K562 (cell line): ENCODE data around the gene CLSTN1. TPM values are rescaled to one million over a fixed set of nuclear protein-coding genes. Genes with fewer than 3 reads are reported as not detected.

Experiments
- ATAC-seq: fragments of 200-7000 bp; cut with Tn5 transposase; 3 replicates; pipeline ENCODE4 v1.9.1; 2020; ENCODE audit warnings: moderate library complexity
- BruUV-seq: library from RNA; stranded (reverse); fragments of 400-500 nt; replicated peaks from 2 replicates; lab custom pipeline; 2021; lab: Mats Ljungman, UMichigan
- CTCF ChIA-PET: fragments of 300-600 bp; formaldehyde crosslinking; extraction: SDS; loops from one replicate; lab custom pipeline; 2021; ENCODE audit warnings: low intra/inter-chr PET ratio; lab: Yijun Ruan, JAX
- POLR2A ChIA-PET: fragments of 300-600, 350-650 bp; sonication (Branson Sonifier 250); formaldehyde crosslinking; extraction: SDS; loops from one replicate; lab custom pipeline; 2021; ENCODE audit warnings: antibody characterized with exemption, inconsistent platforms; lab: Yijun Ruan, JAX
- DNase-seq, 4 experiments: peaks; one replicate each; pipeline versions ENCODE4 v3.0.0 to v3.0.0-alpha.2; 2011 to 2018; ENCODE audit warnings: low spot score in 3 of 4, mixed read lengths in 3 of 4; ENCODE audit errors: extremely low read depth in 1 of 4
- FAIRE-seq: peaks from 2 replicates; lab custom pipeline; 2011; peaks lifted over from hg19 to GRCh38; lab: Jason Lieb, UNC
- H2AFZ ChIP-seq: 2 replicates; pipeline ENCODE4 v1.6.0; 2011; ENCODE audit warnings: low read depth, low read length, control low read depth, inconsistent platforms
- H3K27ac ChIP-seq: fragments of 200-600 bp; 3 replicates; pipeline ENCODE4 v1.8.0; 2011; ENCODE audit warnings: low read depth, mild to moderate bottlenecking, control low read depth, inconsistent platforms, low read length, moderate library complexity, mixed read lengths; ENCODE audit errors: extremely low read depth
- H3K27me3 ChIP-seq, 2 experiments: fragments of 300-600 bp in 1 of 2; 2 replicates in 1 of 2; 3 replicates in 1 of 2; pipeline versions ENCODE4 v1.6.0 to v1.8.0; 2011; ENCODE audit warnings: inconsistent platforms in 2 of 2, low read length in 2 of 2, mild to moderate bottlenecking in 1 of 2, mixed read lengths in 1 of 2, moderate library complexity in 1 of 2; ENCODE audit not compliant: control insufficient read depth in 2 of 2, insufficient read depth in 2 of 2
- H3K36me3 ChIP-seq: fragments of 300-600 bp; 3 replicates; pipeline ENCODE4 v1.8.0; 2011; ENCODE audit warnings: mild to moderate bottlenecking, low read length, inconsistent platforms; ENCODE audit not compliant: control insufficient read depth, insufficient read depth
- H3K4me1 ChIP-seq, 2 experiments: fragments of 200-600 bp in 1 of 2; replicated peaks in 1 of 2; 2 replicates in 1 of 2; 3 replicates in 1 of 2; pipeline versions ENCODE4 v1.5.1 to v1.8.0; 2011; ENCODE audit warnings: inconsistent platforms in 2 of 2, low read length in 2 of 2, mild to moderate bottlenecking in 1 of 2, mixed read lengths in 1 of 2, moderate library complexity in 1 of 2; ENCODE audit not compliant: control insufficient read depth in 2 of 2, insufficient read depth in 2 of 2
- H3K4me2 ChIP-seq: 2 replicates; pipeline ENCODE4 v1.6.1; 2011; ENCODE audit warnings: low read length, control low read depth, inconsistent platforms, mixed read lengths; ENCODE audit not compliant: insufficient read depth
- H3K4me3 ChIP-seq: fragments of 200-600 bp; sonication (generic), shearing (Covaris generic); 2 replicates; pipeline ENCODE4 v1.5.1; 2016; ENCODE audit warnings: control low read depth, inconsistent platforms
- H3K79me2 ChIP-seq: fragments of 200-600 bp; 3 replicates; pipeline ENCODE4 v1.8.0; 2011; ENCODE audit warnings: low read length, inconsistent platforms; ENCODE audit not compliant: control insufficient read depth, insufficient read depth
- H3K9ac ChIP-seq, 2 experiments: 2 replicates each; pipeline versions ENCODE4 v1.6.0 to v1.6.1; 2011; ENCODE audit warnings: low read depth in 2 of 2, low read length in 2 of 2, control low read depth in 1 of 2, inconsistent platforms in 1 of 2, mild to moderate bottlenecking in 1 of 2, mixed read lengths in 1 of 2; ENCODE audit not compliant: insufficient read depth in 1 of 2
- H3K9me1 ChIP-seq: one replicate; pipeline ENCODE4 v1.6.0; 2011; ENCODE audit warnings: inconsistent platforms, mild to moderate bottlenecking, low read length, moderate library complexity; ENCODE audit not compliant: control insufficient read depth, insufficient read depth
- H3K9me3 ChIP-seq: replicated peaks from 2 replicates; pipeline ENCODE4 v1.5.1; 2011; ENCODE audit warnings: low read depth, low read length, inconsistent platforms; ENCODE audit not compliant: control insufficient read depth, insufficient read depth
- H4K20me1 ChIP-seq: replicated peaks from 2 replicates; pipeline ENCODE4 v1.6.1; 2011; ENCODE audit warnings: low read length, inconsistent platforms, mixed read lengths; ENCODE audit not compliant: control insufficient read depth, insufficient read depth
- HMG20B ChIP-seq: fragments of 250-450 bp; sonication (Bioruptor Pico); IDR thresholded peaks from 2 replicates; pipeline ENCODE4 v1.5.0; 2021; ENCODE audit warnings: mild to moderate bottlenecking
- MECOM ChIP-seq: fragments of 250-450 bp; sonication (Bioruptor Pico); IDR thresholded peaks from 2 replicates; pipeline ENCODE4 v1.8.0; 2022; ENCODE audit warnings: inconsistent platforms
- MYC ChIP-seq, 2 experiments: fragments of 250-450 bp in 1 of 2; sonication (Bioruptor Pico) in 1 of 2; IDR thresholded peaks; 2 replicates each; pipeline versions ENCODE4 v1.5.1 to v1.6.1; 2012 to 2021; ENCODE audit warnings: low read depth in 2 of 2, borderline replicate concordance in 1 of 2, improper control_type of control experiment in 1 of 2, low read length in 1 of 2, mild to moderate bottlenecking in 1 of 2, moderate library complexity in 1 of 2
- NCOA1 ChIP-seq: fragments of 450-650 bp; IDR thresholded peaks from 2 replicates; pipeline ENCODE4 v1.6.1; 2016; ENCODE audit warnings: low read depth
- POLR2H ChIP-seq: IDR thresholded peaks from 2 replicates; pipeline ENCODE4 v1.6.1; 2016; ENCODE audit warnings: missing genetic modification characterization, low read depth, mild to moderate bottlenecking, control low read depth, missing compliant biosample characterization, moderate library complexity
- WHSC1 ChIP-seq: IDR thresholded peaks from one replicate; pipeline ENCODE4 v1.6.1; 2012; ENCODE audit warnings: low read length, control low read depth, inconsistent platforms
- ZFP1 ChIP-seq: fragments of 450-650 bp; formaldehyde crosslinking; IDR thresholded peaks from 2 replicates; pipeline ENCODE4 v1.4.0; 2020; ENCODE audit warnings: mild to moderate bottlenecking, mixed read lengths
- ZNF3 ChIP-seq: fragments of 250-450 bp; sonication (Bioruptor Pico); IDR thresholded peaks from 2 replicates; pipeline ENCODE4 v1.5.0; 2021; ENCODE audit warnings: mild to moderate bottlenecking, moderate library complexity
- ZNF324 ChIP-seq: fragments of 250-450 bp; sonication (Bioruptor Pico); IDR thresholded peaks from 2 replicates; pipeline ENCODE4 v1.4.0; 2020; ENCODE audit warnings: mild to moderate bottlenecking
- ZNF431 ChIP-seq: sonication (generic); formaldehyde crosslinking; IDR thresholded peaks from 2 replicates; pipeline ENCODE4 v1.8.0; 2022; ENCODE audit warnings: mild to moderate bottlenecking, missing genetic modification reagents
- WGBS: fragments of 100-300 bp; shearing (Covaris generic); methylation state at CpG from one replicate; pipeline ENCODE4 v1.1.6; 2016; ENCODE audit warnings: low coverage, mixed read lengths; ENCODE audit not compliant: insufficient coverage; ENCODE audit errors: missing lambda C conversion rate; 5-methylcytosine and 5-hydroxymethylcytosine counted together
- in situ Hi-C: fragments of 300-500 bp; cut with MboI; formaldehyde crosslinking; loops from 4 replicates; pipeline ENCODE4 v1.15.0; 2018; ENCODE audit warnings: inconsistent platforms, mixed read lengths
- intact Hi-C: fragments of 100-400 bp; cut with micrococcal nuclease; formaldehyde crosslinking; loops from 2 replicates; pipeline ENCODE4 v1.14.2; 2022
- polyA plus RNA-seq, 8 experiments: library from polyadenylated mRNA; depleted of rRNA in 4 of 8; stranded (reverse) in 5 of 8; unstranded in 3 of 8; fragments of >200 nt; fragmentation: Nextera tagmentation in 2 of 8; fragmentation: Illumina TruSeq in 1 of 8; extraction: Ambion mirVana in 2 of 8; extraction: Trizol in 1 of 8; gene quantifications; 2 replicates each; pipeline versions ENCODE4 v1.2.1 to v1.2.3, GENCODE V29; 2011 to 2014; ENCODE audit warnings: inconsistent platforms in 1 of 8, missing spikeins in 1 of 8
- total RNA-seq, 7 experiments: library from RNA; depleted of rRNA in 6 of 7; stranded (reverse); fragments of >200 nt in 6 of 7; fragmentation: Illumina TruSeq in 2 of 7; extraction: Trizol in 2 of 7; gene quantifications; 2 replicates each; pipeline versions ENCODE4 v1.2.1 to v1.2.3, GENCODE V29; 2011 to 2021; ENCODE audit warnings: low replicate concordance in 1 of 7

Gene CLSTN1
- total and polyA plus RNA-seq, 9 of the 15 experiments (the other 6 are each of a cell fraction or from before 2014, with no cell fraction given) = 1.1 to 32.5 (median 13.3) TPM

DNA sequence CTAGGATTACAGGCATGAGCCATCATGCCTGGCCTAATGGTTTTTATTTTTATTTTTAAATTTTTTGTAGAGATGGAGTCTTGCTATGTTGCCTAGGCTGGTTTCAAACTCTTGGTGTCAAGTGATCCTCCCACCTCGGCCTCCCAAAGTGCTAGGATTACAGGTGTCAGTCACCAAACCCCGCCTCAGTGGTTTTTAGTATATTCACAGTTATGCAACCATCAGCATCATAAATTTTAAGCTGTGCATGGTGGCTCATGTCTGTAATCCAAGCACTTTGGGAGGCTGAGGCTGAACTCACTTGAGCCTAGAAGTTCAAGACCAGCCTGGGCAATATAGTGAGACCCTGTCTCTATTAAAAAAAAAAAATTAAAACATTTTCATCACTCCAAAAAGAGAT is 143.7 kb downstream of the CLSTN1 start:
- Histone ChIP-seq H3K4me3 (no peak overlapping the region), H3K9me1 (no peaks in the 10 kb centered on the region), H3K4me2 (no peak overlapping the region), H3K9me3 (no peaks in the 10 kb centered on the region), H3K4me1 (peaks cover 0 to 15% of the 10 kb centered on the region in 2 experiments; a peak in 3 of 5 replicates), H3K27ac (no peak overlapping the region), H3K9ac (no peak overlapping the region), H3K36me3 (peaks cover 9% of the 10 kb centered on the region; the same call in 1 of the 3 replicates), H3K27me3 (no peaks in the 10 kb centered on the region), H3K79me2 (no peaks in the 10 kb centered on the region), H2AFZ (no peak overlapping the region), H4K20me1 (no peaks in the 10 kb centered on the region; the same call in none of the 2 replicates)
- POLR2A ChIA-PET = interaction anchor here (0.6 kb wide), 1 partner anchor 37 kb away, joined by 3 read pairs; no protein-coding TSS in a partner anchor
- intact Hi-C loops = no loop called here
- DNase-seq = no peak
- BruUV-seq = no TSS peak
- in situ Hi-C loops = no loop called here
- TF ChIP-seq WHSC1 (no peak), POLR2H (tag) (no peak), ZNF324 (CRISPR knock-in tag) (no peak), NCOA1 (no peak), ZFP1 (CRISPR knock-in tag) (no peak), MECOM (CRISPR knock-in tag) (no peak), MYC (IDR thresholded peaks at IDR 0.05; ENCODE audit: low read depth, low read length) (no peak), MYC (CRISPR knock-in tag; IDR thresholded peaks at IDR 0.05; ENCODE audit: borderline replicate concordance, low read depth) (no peak), ZNF3 (CRISPR knock-in tag) (no peak), HMG20B (CRISPR knock-in tag) (no peak), ZNF431 (no peak)
- ATAC-seq = no peak
- no peak for FAIRE-seq
- 71% methylated on average over 2 of the region's 2 CpGs for WGBS
- CTCF ChIA-PET = no interaction called here

Other genes with a start within 250 kb of the CLSTN1 start
- gene TMEM201, start 235.1 kb downstream of the CLSTN1 start, total RNA-seq (2014; rRNA removed) = 9.0 and 16.5 TPM in 2 replicates
- 1.9 and 3.0 TPM in 2 replicates for gene TMEM201, start 235.1 kb downstream of the CLSTN1 start, total RNA-seq (2014; rRNA removed; fragmentation: Illumina TruSeq; extraction: Trizol)
- gene TMEM201, start 235.1 kb downstream of the CLSTN1 start, total RNA-seq (2015; rRNA removed; fragmentation: Illumina TruSeq; extraction: Trizol) = 7.4 and 9.0 TPM in 2 replicates
- gene TMEM201, start 235.1 kb downstream of the CLSTN1 start, total RNA-seq (2021) = 48.8 and 51.3 TPM in 2 replicates
- gene TMEM201, start 235.1 kb downstream of the CLSTN1 start, polyA plus RNA-seq (2011; rRNA removed) = 2.3 and 3.9 TPM in 2 replicates
- gene TMEM201, start 235.1 kb downstream of the CLSTN1 start, polyA plus RNA-seq (2014; fragmentation: Illumina TruSeq; extraction: Trizol) = 10.3 and 24.1 TPM in 2 replicates
- under 1 TPM; 0.42 to 0.46 TPM for gene TMEM201, start 235.1 kb downstream of the CLSTN1 start, polyA plus RNA-seq (2014; fragmentation: Nextera tagmentation; extraction: Ambion mirVana)
- 14.7 and 15.4 TPM in 2 replicates for gene TMEM201, start 235.1 kb downstream of the CLSTN1 start, polyA plus RNA-seq (2014; rRNA removed)
- gene PIK3CD, start 172.2 kb downstream of the CLSTN1 start, total RNA-seq (2014; rRNA removed) = 7.4 and 15.2 TPM in 2 replicates
- 4.4 and 5.1 TPM in 2 replicates for gene PIK3CD, start 172.2 kb downstream of the CLSTN1 start, total RNA-seq (2014; rRNA removed; fragmentation: Illumina TruSeq; extraction: Trizol)
- 7.2 and 8.2 TPM in 2 replicates for gene PIK3CD, start 172.2 kb downstream of the CLSTN1 start, total RNA-seq (2015; rRNA removed; fragmentation: Illumina TruSeq; extraction: Trizol)
- gene PIK3CD, start 172.2 kb downstream of the CLSTN1 start, total RNA-seq (2021) = 19.5 and 20.8 TPM in 2 replicates
- gene PIK3CD, start 172.2 kb downstream of the CLSTN1 start, polyA plus RNA-seq (2011; rRNA removed) = 5.6 and 14.8 TPM in 2 replicates
- 9.5 and 12.5 TPM in 2 replicates for gene PIK3CD, start 172.2 kb downstream of the CLSTN1 start, polyA plus RNA-seq (2014; fragmentation: Illumina TruSeq; extraction: Trizol)
- gene PIK3CD, start 172.2 kb downstream of the CLSTN1 start, polyA plus RNA-seq (2014; fragmentation: Nextera tagmentation; extraction: Ambion mirVana) = 1 to 10 TPM; 1.8 to 2.0 TPM
- 10.8 and 11.1 TPM in 2 replicates for gene PIK3CD, start 172.2 kb downstream of the CLSTN1 start, polyA plus RNA-seq (2014; rRNA removed)
- 27.6 and 30.0 TPM in 2 replicates for gene CTNNBIP1, start 86.3 kb upstream of the CLSTN1 start, total RNA-seq (2014; rRNA removed)
- gene CTNNBIP1, start 86.3 kb upstream of the CLSTN1 start, total RNA-seq (2014; rRNA removed; fragmentation: Illumina TruSeq; extraction: Trizol) = 6.9 and 11.5 TPM in 2 replicates
- 12.3 and 14.7 TPM in 2 replicates for gene CTNNBIP1, start 86.3 kb upstream of the CLSTN1 start, total RNA-seq (2015; rRNA removed; fragmentation: Illumina TruSeq; extraction: Trizol)
- 26.3 and 27.1 TPM in 2 replicates for gene CTNNBIP1, start 86.3 kb upstream of the CLSTN1 start, total RNA-seq (2021)
- 29.2 and 37.0 TPM in 2 replicates for gene CTNNBIP1, start 86.3 kb upstream of the CLSTN1 start, polyA plus RNA-seq (2011; rRNA removed)
- gene CTNNBIP1, start 86.3 kb upstream of the CLSTN1 start, polyA plus RNA-seq (2014; fragmentation: Illumina TruSeq; extraction: Trizol) = 10.1 and 10.2 TPM in 2 replicates
- under 1 TPM; 0.65 to 0.78 TPM for gene CTNNBIP1, start 86.3 kb upstream of the CLSTN1 start, polyA plus RNA-seq (2014; fragmentation: Nextera tagmentation; extraction: Ambion mirVana)
- gene CTNNBIP1, start 86.3 kb upstream of the CLSTN1 start, polyA plus RNA-seq (2014; rRNA removed) = 17.5 and 28.5 TPM in 2 replicates
- gene LZIC, start 119.4 kb upstream of the CLSTN1 start, total RNA-seq (2014; rRNA removed) = 32.9 and 36.0 TPM in 2 replicates
- 76.8 and 90.6 TPM in 2 replicates for gene LZIC, start 119.4 kb upstream of the CLSTN1 start, total RNA-seq (2014; rRNA removed; fragmentation: Illumina TruSeq; extraction: Trizol)
- gene LZIC, start 119.4 kb upstream of the CLSTN1 start, total RNA-seq (2015; rRNA removed; fragmentation: Illumina TruSeq; extraction: Trizol) = 67.1 and 71.3 TPM in 2 replicates
- gene LZIC, start 119.4 kb upstream of the CLSTN1 start, total RNA-seq (2021) = 46.7 and 51.4 TPM in 2 replicates
- 27.4 and 34.4 TPM in 2 replicates for gene LZIC, start 119.4 kb upstream of the CLSTN1 start, polyA plus RNA-seq (2011; rRNA removed)
- gene LZIC, start 119.4 kb upstream of the CLSTN1 start, polyA plus RNA-seq (2014; fragmentation: Illumina TruSeq; extraction: Trizol) = 55.6 and 61.7 TPM in 2 replicates
- 100 to 1,000 TPM; 101 to 109 TPM for gene LZIC, start 119.4 kb upstream of the CLSTN1 start, polyA plus RNA-seq (2014; fragmentation: Nextera tagmentation; extraction: Ambion mirVana)
- gene LZIC, start 119.4 kb upstream of the CLSTN1 start, polyA plus RNA-seq (2014; rRNA removed) = 36.7 and 39.1 TPM in 2 replicates
- gene NMNAT1, start 119.5 kb upstream of the CLSTN1 start, total RNA-seq (2014; rRNA removed) = 5.9 and 7.5 TPM in 2 replicates
- gene NMNAT1, start 119.5 kb upstream of the CLSTN1 start, total RNA-seq (2014; rRNA removed; fragmentation: Illumina TruSeq; extraction: Trizol) = 12.8 and 16.5 TPM in 2 replicates
- gene NMNAT1, start 119.5 kb upstream of the CLSTN1 start, total RNA-seq (2015; rRNA removed; fragmentation: Illumina TruSeq; extraction: Trizol) = 12.2 and 13.1 TPM in 2 replicates
- gene NMNAT1, start 119.5 kb upstream of the CLSTN1 start, total RNA-seq (2021) = 7.8 and 8.1 TPM in 2 replicates
- 14.6 and 20.5 TPM in 2 replicates for gene NMNAT1, start 119.5 kb upstream of the CLSTN1 start, polyA plus RNA-seq (2011; rRNA removed)
- 8.7 TPM in 2 replicates for gene NMNAT1, start 119.5 kb upstream of the CLSTN1 start, polyA plus RNA-seq (2014; fragmentation: Illumina TruSeq; extraction: Trizol)
- 10 to 100 TPM; 12.1 to 13.3 TPM for gene NMNAT1, start 119.5 kb upstream of the CLSTN1 start, polyA plus RNA-seq (2014; fragmentation: Nextera tagmentation; extraction: Ambion mirVana)
- 5.1 and 6.1 TPM in 2 replicates for gene NMNAT1, start 119.5 kb upstream of the CLSTN1 start, polyA plus RNA-seq (2014; rRNA removed)
- not detected in 2 replicates for gene RBP7, start 173.3 kb upstream of the CLSTN1 start, total RNA-seq (2014; rRNA removed)
- not detected in 2 replicates for gene RBP7, start 173.3 kb upstream of the CLSTN1 start, total RNA-seq (2014; rRNA removed; fragmentation: Illumina TruSeq; extraction: Trizol)
- not detected in 2 replicates for gene RBP7, start 173.3 kb upstream of the CLSTN1 start, total RNA-seq (2015; rRNA removed; fragmentation: Illumina TruSeq; extraction: Trizol)
- not detected in 2 replicates for gene RBP7, start 173.3 kb upstream of the CLSTN1 start, total RNA-seq (2021)
- not detected in 2 replicates for gene RBP7, start 173.3 kb upstream of the CLSTN1 start, polyA plus RNA-seq (2011; rRNA removed)
- not detected in 2 replicates for gene RBP7, start 173.3 kb upstream of the CLSTN1 start, polyA plus RNA-seq (2014; fragmentation: Illumina TruSeq; extraction: Trizol)
- gene RBP7, start 173.3 kb upstream of the CLSTN1 start, polyA plus RNA-seq (2014; fragmentation: Nextera tagmentation; extraction: Ambion mirVana) = not detected
- gene RBP7, start 173.3 kb upstream of the CLSTN1 start, polyA plus RNA-seq (2014; rRNA removed) = not detected in 2 replicates
- gene UBE4B, start 209.0 kb upstream of the CLSTN1 start, total RNA-seq (2014; rRNA removed) = 43.2 and 50.7 TPM in 2 replicates
- 39.0 and 40.3 TPM in 2 replicates for gene UBE4B, start 209.0 kb upstream of the CLSTN1 start, total RNA-seq (2014; rRNA removed; fragmentation: Illumina TruSeq; extraction: Trizol)
- gene UBE4B, start 209.0 kb upstream of the CLSTN1 start, total RNA-seq (2015; rRNA removed; fragmentation: Illumina TruSeq; extraction: Trizol) = 40.1 TPM in 2 replicates
- gene UBE4B, start 209.0 kb upstream of the CLSTN1 start, total RNA-seq (2021) = 63.7 and 67.4 TPM in 2 replicates
- gene UBE4B, start 209.0 kb upstream of the CLSTN1 start, polyA plus RNA-seq (2011; rRNA removed) = 20.5 and 24.1 TPM in 2 replicates
- gene UBE4B, start 209.0 kb upstream of the CLSTN1 start, polyA plus RNA-seq (2014; fragmentation: Illumina TruSeq; extraction: Trizol) = 64.4 and 73.7 TPM in 2 replicates
- 10 to 100 TPM; 11.7 to 24.9 TPM for gene UBE4B, start 209.0 kb upstream of the CLSTN1 start, polyA plus RNA-seq (2014; fragmentation: Nextera tagmentation; extraction: Ambion mirVana)
- gene UBE4B, start 209.0 kb upstream of the CLSTN1 start, polyA plus RNA-seq (2014; rRNA removed) = 34.9 and 35.3 TPM in 2 replicates